ENCODE results near the gene FAF2.
A peak's percentile ranks its signal among the peaks of the same experiment; 100 is the strongest.

FAF2 gene

DNA sequence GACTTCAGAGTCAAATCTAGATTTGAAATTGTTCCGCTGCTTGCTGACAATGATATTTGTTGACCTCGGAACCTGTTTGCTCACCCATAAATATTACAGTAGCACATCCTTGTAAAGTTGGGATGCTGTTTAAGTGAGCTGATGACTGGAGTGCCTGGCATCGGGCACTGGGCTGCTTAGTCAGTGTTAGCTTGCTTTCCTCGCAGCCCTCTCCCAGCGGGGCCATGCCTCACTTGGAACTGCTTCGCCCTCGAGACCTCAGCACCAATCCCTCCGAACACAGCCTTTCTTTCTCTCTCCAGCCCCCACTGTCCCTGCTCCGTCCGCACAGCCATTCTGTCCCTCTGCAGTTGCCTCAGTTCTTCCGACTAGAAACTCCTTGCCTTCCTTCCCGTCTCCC is 65.6 kb downstream of the FAF2 start:
- DNase-seq = no peak

DNA sequence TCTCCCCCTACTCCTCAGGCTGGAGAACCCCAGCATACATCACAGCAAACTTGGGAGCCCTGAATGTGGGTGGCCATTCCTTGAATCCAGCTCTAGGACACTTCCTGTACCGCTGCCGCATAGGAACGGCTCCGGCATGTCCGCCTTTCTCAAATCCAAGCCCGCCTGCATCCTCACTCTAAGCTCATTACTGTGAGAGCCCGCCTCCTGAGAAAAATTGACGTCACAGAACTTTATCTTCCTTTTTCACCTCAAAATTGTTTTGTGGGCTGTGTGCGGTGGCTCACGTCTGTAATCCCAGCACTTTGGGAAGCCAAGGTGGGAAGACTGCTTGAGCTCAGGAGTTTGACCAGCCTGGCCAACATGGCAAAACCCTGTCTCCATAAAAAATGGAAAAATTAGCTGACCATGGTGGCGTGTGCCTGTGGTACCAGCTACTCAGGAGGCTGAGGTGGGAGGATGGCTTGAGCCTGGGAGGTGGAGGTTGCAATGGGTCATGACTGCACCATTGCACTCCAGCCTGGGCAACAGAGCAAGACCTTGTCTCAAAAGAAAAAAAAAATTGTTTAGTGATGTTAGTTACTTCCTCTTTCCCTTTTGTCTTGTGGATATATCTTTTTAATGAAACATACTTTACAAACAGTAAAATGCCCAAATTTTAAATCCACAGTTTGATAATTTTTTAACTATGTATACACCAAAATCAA is 66.2 kb downstream of the FAF2 start:
- no peak for DNase-seq

- DNase-seq = no peak
These were observed 67.2 kb downstream of the FAF2 start for GRCh38 chr5:176515396-176515795.

DNA sequence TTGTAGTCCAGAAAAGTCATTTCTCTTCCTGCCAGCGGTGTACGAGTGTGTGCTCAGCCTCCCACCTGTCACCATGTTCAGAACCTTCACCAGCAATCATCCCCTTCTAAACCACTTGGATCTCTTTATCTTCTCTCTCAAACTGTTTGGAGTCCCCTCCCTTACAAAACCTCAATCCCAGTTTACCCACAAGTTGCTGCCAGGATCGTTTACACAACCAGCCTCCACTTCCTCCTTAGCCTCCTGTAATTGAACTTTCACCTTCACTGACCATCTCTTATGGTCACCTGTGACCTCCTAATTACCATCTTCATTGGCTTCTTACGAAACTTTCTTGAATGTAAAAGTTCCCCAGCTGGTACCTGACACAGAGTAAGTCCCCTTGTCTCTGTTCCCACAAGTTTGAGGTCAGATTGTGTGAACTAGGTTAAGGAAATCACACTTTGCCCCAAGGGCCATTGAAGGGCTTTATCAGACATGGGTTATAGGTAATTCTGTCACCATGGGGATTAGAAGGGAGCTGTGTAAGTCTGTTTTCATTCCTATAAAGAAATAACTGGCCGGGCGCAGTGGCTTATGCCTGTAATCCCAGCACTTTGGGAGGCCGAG is 69.0 kb downstream of the FAF2 start:
- DNase-seq = no peak

- no peak for DNase-seq
These were observed 71.9 kb downstream of the FAF2 start for GRCh38 chr5:176519810-176520720.

GRCh38 chr5:176521286-176521685 is 73.1 kb downstream of the FAF2 start:
- DNase-seq = no peak

GRCh38 chr5:176521699-176522263 is 73.6 kb downstream of the FAF2 start:
- no peak for DNase-seq

GRCh38 chr5:176524138-176524537 is 76.0 kb downstream of the FAF2 start:
- DNase-seq = no peak

DNA sequence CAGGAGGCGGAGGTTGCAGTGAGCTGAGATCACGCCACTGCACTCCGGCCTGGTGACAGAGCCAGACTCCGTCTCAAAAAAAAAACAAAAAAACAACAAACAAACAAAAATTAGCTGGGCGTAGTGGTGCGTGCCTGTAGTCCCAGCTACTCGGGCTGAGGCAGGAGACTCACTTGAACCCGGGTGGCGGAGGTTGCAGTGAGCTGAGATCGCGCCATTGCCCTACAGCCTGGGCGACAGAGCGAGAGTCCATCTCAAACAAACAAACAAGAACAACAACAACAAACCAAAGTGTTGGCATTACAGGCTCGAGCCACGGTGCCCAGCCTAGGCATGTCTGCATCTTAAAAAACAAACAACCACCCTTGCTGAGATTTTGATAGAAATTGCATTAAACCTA is 76.8 kb downstream of the FAF2 start:
- DNase-seq = no peak

DNA sequence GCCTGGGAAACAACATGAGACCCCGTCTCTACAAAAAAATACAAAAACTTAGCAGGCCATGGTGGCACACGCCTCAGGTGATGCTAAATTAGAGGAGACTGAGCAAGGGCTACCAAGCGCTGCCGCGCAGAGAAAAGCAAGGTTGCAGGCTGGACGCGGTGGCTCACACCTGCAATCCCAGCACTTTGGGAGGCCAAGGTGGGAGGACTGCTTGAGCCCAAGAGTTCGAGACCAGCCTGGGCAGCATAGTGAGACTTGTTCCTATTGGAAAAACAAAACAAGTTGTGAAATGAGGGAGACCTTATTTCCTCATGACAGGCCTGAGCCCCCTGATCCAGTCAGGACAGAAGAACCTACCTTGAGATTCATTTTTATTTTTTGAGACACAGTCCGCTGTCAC is 77.5 kb downstream of the FAF2 start:
- DNase-seq = no peak

DNA sequence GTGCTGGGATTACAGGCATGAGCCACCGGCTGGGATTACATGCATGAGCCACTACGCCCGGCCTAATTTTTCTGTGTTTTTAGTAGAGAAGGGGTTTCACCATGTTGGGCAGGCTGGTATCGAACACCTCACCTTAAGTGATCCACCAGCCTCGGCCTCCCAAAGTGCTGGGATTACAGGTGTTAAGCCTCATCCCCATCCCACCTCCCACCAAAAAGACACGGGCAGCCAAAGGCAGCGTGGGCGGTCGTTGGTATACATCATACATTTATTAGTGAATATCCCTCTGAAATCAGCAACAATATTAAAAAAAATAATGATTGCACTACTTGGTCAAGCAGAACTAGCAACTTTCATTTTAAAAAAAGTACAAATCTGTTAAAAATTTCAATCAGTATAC is 78.3 kb downstream of the FAF2 start:
- DNase-seq = no peak

GRCh38 chr5:176527246-176528222 is 79.3 kb downstream of the FAF2 start:
- DNase-seq = no peak

DNA sequence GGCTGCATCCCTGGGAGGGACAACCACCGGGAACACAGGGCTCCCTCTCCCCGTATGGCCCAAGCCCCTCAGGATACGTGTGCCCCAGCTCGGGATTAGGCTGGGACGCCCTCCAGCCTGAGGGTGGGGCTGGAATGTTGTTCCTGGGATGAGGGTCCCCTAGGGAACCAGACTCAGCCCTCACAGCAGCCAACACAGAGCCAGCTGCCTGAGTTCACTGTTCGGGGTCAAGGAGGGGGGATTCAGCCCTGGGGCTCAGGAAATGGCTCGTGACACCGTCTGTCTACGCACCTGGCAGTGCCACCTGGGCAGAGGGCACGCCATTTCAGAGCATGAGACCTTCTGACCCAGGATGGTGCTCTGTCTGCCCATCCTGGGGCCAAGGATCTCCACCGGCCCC is 80.1 kb downstream of the FAF2 start:
- DNase-seq = no peak

DNA sequence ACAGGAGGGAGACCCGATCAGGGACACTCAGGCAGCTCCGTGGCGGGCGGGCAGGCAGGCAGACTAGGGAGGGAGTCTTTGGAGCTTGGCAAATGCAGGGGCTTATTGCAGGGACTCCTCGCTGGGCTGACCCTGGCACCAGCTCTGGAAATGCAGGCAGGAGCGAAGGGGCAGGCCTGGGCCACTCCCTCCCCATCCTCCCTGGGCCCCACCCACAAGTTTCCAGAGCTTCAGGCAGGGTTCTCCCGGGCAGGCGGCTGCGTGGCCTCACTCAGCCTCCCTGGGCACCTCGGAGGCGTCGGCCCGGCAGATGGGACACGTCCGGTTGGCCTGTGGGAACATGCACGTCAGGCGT is 80.6 kb downstream of the FAF2 start:
- DNase-seq = no peak

DNA sequence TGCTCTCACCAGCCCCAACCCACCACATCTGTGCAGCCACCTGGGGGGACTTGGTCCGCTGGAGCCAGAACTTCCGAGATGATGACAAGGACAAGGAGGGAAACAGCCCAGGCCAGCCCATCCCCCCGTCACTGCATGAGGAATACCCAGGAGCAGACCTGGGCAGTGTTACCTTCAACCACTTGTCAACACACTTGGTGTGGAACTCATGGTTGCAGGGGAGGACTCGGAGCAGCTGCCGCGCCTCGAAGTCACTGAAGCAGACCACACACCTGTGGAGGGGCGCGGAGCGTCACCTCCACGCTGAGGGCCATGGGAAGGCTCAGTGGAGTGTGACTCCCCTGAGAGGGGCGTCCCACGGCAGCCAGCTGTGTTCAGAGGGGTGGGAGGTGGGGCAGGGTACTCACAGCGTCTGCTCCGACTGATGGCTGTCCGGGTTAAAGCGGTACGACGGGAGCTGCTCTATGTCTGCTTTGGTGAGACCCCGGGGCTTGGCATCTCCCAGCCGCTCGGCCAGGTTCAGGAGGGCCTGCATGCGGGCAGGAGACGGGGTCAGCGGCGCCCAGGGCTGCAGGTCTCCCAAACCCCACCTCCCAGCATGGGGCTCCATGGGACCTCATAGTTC is 81.0 kb downstream of the FAF2 start:
- no peak for DNase-seq

DNA sequence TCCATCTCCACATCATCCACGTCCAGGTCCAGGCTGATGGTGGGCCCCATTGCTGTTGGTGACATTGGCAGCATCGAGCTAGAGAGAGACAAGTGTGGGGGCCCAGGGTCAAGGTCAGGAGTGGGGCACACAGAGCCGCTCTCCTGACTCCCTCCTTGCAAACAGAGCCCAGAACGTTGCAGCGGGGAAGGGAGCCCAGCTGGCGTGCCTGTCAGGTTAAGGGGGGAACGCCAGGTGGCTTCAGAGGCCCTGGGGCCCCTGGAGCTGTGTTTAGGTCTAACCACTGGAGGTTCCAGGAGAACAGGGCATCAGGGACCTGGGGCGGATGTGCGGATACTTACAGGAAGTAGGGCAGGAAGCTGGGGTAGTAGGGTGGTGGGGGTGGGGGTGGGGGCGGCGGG is 81.6 kb downstream of the FAF2 start:
- peak; percentile 57 for DNase-seq

DNA sequence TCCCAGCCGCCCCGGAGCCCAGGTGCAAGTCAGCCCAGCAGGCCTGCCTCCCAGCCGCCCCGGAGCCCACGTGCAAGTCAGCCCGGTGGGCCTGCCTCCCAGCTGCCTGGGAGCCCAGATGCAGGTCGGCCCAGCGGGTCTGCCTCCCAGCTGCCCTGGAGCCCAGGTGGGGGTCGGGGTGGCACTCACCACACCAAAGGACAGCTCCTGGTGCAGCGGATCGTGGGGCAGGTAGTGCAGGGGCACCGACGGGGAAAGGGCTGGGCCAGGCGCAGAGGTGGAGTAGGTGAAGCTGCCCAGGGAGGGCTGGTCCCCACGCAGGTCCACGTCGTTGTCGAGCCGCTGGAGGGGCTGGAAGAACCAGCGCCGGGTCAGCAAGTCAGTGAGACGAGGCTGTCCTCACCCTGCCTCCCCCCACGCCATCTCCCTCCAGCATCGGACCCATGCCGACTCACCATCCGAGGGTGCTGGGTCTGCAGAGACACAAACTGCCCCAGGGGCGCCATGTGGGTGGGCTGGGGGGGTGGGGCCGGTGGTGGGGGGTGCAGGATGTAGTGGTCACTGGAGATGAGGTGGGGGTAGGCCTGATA is 82.3 kb downstream of the FAF2 start:
- DNase-seq = no peak

GRCh38 chr5:176530983-176531901 is 83.1 kb downstream of the FAF2 start:
- DNase-seq = no peak

DNA sequence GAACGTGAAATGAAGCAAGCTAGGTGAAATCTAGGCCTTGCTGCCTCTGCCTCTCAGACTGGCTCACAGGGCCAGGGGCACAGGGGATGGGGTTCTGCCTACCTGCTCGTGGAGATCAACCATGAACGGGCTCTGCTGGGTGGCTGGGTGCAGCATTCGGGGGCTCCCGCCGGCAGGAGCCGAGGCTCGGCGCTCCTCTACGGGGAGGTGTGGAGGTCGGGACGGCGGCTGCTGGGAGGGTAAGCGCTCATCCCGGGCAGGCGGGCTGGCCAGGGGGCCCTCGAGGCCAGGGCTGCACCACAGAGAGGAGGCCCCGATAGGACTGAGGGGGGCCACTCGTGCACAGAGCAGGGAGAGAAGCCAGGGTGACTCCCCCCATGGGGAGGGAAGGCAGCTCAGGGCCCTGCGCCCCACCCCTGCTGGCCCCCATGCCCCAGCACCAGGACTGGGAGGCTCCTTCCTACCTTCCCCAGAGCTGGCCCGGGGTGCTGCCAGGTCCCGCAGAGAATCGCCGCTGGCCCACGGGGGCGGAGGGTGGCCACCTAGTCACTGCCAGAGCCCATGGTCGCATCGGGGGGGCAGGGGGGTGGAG is 83.8 kb downstream of the FAF2 start:
- no peak for DNase-seq

DNA sequence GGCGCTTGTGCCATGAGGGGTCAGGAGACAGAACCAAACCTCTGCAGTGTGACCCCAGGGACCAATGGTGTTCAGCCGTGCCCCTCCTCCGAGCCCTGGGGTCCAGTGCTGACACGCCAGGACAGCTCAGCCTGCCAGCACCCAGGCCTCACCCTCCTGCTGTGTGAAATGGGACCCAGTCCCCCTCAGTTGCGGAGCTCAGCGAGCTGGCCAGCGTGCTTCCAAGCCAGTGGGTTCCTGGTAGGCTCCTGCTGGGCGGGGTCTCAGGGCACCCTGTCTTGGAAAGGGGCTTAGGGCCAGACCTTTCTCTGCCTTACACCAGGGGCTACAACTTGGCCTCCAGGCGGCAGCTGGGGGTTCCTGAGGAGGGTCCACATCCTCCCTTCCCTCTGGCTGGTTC is 84.6 kb downstream of the FAF2 start:
- no peak for DNase-seq

Measured in T-helper 9 cell (primary cell).